Measurements from ENCODE around the gene CLGN. TPM values are rescaled to one million over a fixed set of nuclear protein-coding genes. Genes with fewer than 3 reads are reported as not detected.
"Not testable (repeated sequence)": the region's sequence is repeated elsewhere in the genome, so short reads cannot be mapped to it uniquely, and the experiment has no call there.

Gene CLGN
- under 1 TPM in 1 of 6 donors, not detected in 5; 0.20 TPM for polyA plus RNA-seq (ENCODE audit: low read depth in 6 of 6)

GRCh38 chr4:140427106-140427918 lies at the start of gene CLGN:
Gene CLGN, minus strand, starts transcription at chr4:140427648. Its CDS starts 14,570 bp downstream, at chr4:140413078.
- Mint-ChIP-seq H3K27ac (peak within 1 kb of the TSS in 2 of 6 donors; percentile 58 to 68), H3K27me3 (peaks cover 49 to 61% (median 51%) of the 10 kb centered on the region in 3 donors)

GRCh38 chr4:140472156-140472555 lies 44.7 kb upstream of the CLGN start:
- H3K36me3 Mint-ChIP-seq = no peaks in the 10 kb centered on the region
- H3K27me3 Mint-ChIP-seq = peaks cover 20 to 45% (median 28%) of the 10 kb centered on the region in 3 donors
- no peak overlapping the region for H3K4me3 Mint-ChIP-seq
- ATAC-seq (ENCODE audit: low read depth in 2 of 2) (no peak), DNase-seq (no peak)
- no peak overlapping the region for H3K27ac Mint-ChIP-seq
- no peaks in the 10 kb centered on the region for H3K4me1 Mint-ChIP-seq
- peaks cover 0 to 4% (median 0%) of the 10 kb centered on the region in 7 donors for H3K9me3 Mint-ChIP-seq

More at GRCh38 chr4:140427106-140427918, at the start of gene CLGN:
- peaks cover 5 to 19% (median 13%) of the 10 kb centered on the region in 3 donors for H3K4me1 Mint-ChIP-seq
- DNase-seq (peak; percentile 55), ATAC-seq (ENCODE audit: low read depth in 2 of 2) (peak; percentile 84 to 85)
- H3K9me3 Mint-ChIP-seq = no peaks in the 10 kb centered on the region
- peak within 1 kb of the TSS; percentile 82 to 93 (median 88) for H3K4me3 Mint-ChIP-seq
- peaks cover 0 to 6% of the 10 kb centered on the region in 2 donors for H3K36me3 Mint-ChIP-seq

GRCh38 chr4:140469791-140470733 lies 42.6 kb upstream of the CLGN start:
- peaks cover 22 to 35% (median 26%) of the 10 kb centered on the region in 3 donors for H3K27me3 Mint-ChIP-seq
- no peak for ATAC-seq (ENCODE audit: low read depth in 2 of 2)

GRCh38 chr4:140466146-140466545 lies 38.7 kb upstream of the CLGN start:
- no peaks in the 10 kb centered on the region for H3K36me3 Mint-ChIP-seq
- H3K4me1 Mint-ChIP-seq = no peaks in the 10 kb centered on the region
- no peak for ATAC-seq (ENCODE audit: low read depth in 2 of 2)
- H3K27me3 Mint-ChIP-seq = peaks cover 22 to 35% (median 26%) of the 10 kb centered on the region in 3 donors
- no peak overlapping the region for H3K27ac Mint-ChIP-seq
- H3K4me3 Mint-ChIP-seq = no peak overlapping the region
- DNase-seq = no peak
- H3K9me3 Mint-ChIP-seq = peaks cover 0 to 2% (median 0%) of the 10 kb centered on the region in 7 donors

More at GRCh38 chr4:140469791-140470733, 42.6 kb upstream of the CLGN start:
- peaks cover 0 to 4% (median 0%) of the 10 kb centered on the region in 7 donors for H3K9me3 Mint-ChIP-seq
- H3K27ac Mint-ChIP-seq = peak overlapping the region in 1 of 6 donors; percentile 68
- H3K36me3 Mint-ChIP-seq = no peaks in the 10 kb centered on the region
- DNase-seq = no peak
- no peak overlapping the region for H3K4me3 Mint-ChIP-seq
- H3K4me1 Mint-ChIP-seq = no peaks in the 10 kb centered on the region

- H3K4me1 Mint-ChIP-seq = no peaks in the 10 kb centered on the region
Observed at GRCh38 chr4:140463614-140464013, 36.2 kb upstream of the CLGN start.

GRCh38 chr4:140463182-140463581 lies 35.7 kb upstream of the CLGN start:
- peaks cover 6 to 23% (median 8%) of the 10 kb centered on the region in 3 donors for H3K27me3 Mint-ChIP-seq
- no peaks in the 10 kb centered on the region for H3K9me3 Mint-ChIP-seq
- DNase-seq = no peak
- no peak overlapping the region for H3K4me3 Mint-ChIP-seq
- H3K27ac Mint-ChIP-seq = no peak overlapping the region
- no peaks in the 10 kb centered on the region for H3K36me3 Mint-ChIP-seq
- no peak for ATAC-seq (ENCODE audit: low read depth in 2 of 2)
- no peaks in the 10 kb centered on the region for H3K4me1 Mint-ChIP-seq

More at GRCh38 chr4:140463614-140464013, 36.2 kb upstream of the CLGN start:
- no peaks in the 10 kb centered on the region for H3K36me3 Mint-ChIP-seq
- H3K4me3 Mint-ChIP-seq = no peak overlapping the region
- ATAC-seq (ENCODE audit: low read depth in 2 of 2) = no peak
- H3K27me3 Mint-ChIP-seq = peaks cover 10 to 23% (median 10%) of the 10 kb centered on the region in 3 donors
- H3K27ac Mint-ChIP-seq = peak overlapping the region in 1 of 6 donors; percentile 22
- DNase-seq = no peak
- H3K9me3 Mint-ChIP-seq = no peaks in the 10 kb centered on the region

GRCh38 chr4:140450352-140450751 lies 22.9 kb upstream of the CLGN start:
- no peaks in the 10 kb centered on the region for H3K4me1 Mint-ChIP-seq

GRCh38 chr4:140448830-140449229 lies 21.4 kb upstream of the CLGN start:
- peaks cover 0 to 9% (median 1%) of the 10 kb centered on the region in 7 donors for H3K9me3 Mint-ChIP-seq
- H3K36me3 Mint-ChIP-seq = no peaks in the 10 kb centered on the region
- no peak overlapping the region for H3K4me3 Mint-ChIP-seq
- H3K27ac Mint-ChIP-seq = no peak overlapping the region
- no peak for DNase-seq
- ATAC-seq (ENCODE audit: low read depth in 2 of 2) = no peak
- H3K4me1 Mint-ChIP-seq = no peaks in the 10 kb centered on the region
- H3K27me3 Mint-ChIP-seq = peaks cover 29 to 40% (median 38%) of the 10 kb centered on the region in 3 donors

More at GRCh38 chr4:140450352-140450751, 22.9 kb upstream of the CLGN start:
- Mint-ChIP-seq H3K36me3 (no peaks in the 10 kb centered on the region), H3K9me3 (peaks cover 0 to 1% (median 0%) of the 10 kb centered on the region in 7 donors), H3K27me3 (peaks cover 27 to 39% (median 31%) of the 10 kb centered on the region in 3 donors), H3K27ac (no peak overlapping the region), H3K4me3 (no peak overlapping the region)
- ATAC-seq (ENCODE audit: low read depth in 2 of 2) (no peak), DNase-seq (no peak)

GRCh38 chr4:140448162-140448561 lies 20.7 kb upstream of the CLGN start:
- Mint-ChIP-seq H3K4me1 (no peaks in the 10 kb centered on the region), H3K27ac (no peak overlapping the region), H3K27me3 (peaks cover 25 to 39% (median 38%) of the 10 kb centered on the region in 3 donors), H3K4me3 (no peak overlapping the region), H3K9me3 (peaks cover 0 to 9% (median 1%) of the 10 kb centered on the region in 7 donors), H3K36me3 (no peaks in the 10 kb centered on the region)
- no peak for DNase-seq
- no peak for ATAC-seq (ENCODE audit: low read depth in 2 of 2)

- DNase-seq; ATAC-seq (ENCODE audit: low read depth in 2 of 2); H3K4me3 Mint-ChIP-seq; H3K9me3 Mint-ChIP-seq; H3K4me1 Mint-ChIP-seq; H3K36me3 Mint-ChIP-seq; H3K27ac Mint-ChIP-seq: not testable (repeated sequence)
- H3K27me3 Mint-ChIP-seq = peaks cover 20 to 37% (median 34%) of the 10 kb centered on the region in 3 donors
Observed at GRCh38 chr4:140444347-140444746, 16.9 kb upstream of the CLGN start.

- no peak for DNase-seq
- no peak overlapping the region for H3K27ac Mint-ChIP-seq
- ATAC-seq (ENCODE audit: low read depth in 2 of 2) = no peak
- no peaks in the 10 kb centered on the region for H3K36me3 Mint-ChIP-seq
- peaks cover 0 to 8% (median 0%) of the 10 kb centered on the region in 7 donors for H3K9me3 Mint-ChIP-seq
- no peaks in the 10 kb centered on the region for H3K4me1 Mint-ChIP-seq
- peaks cover 8 to 14% (median 9%) of the 10 kb centered on the region in 3 donors for H3K27me3 Mint-ChIP-seq
- no peak overlapping the region for H3K4me3 Mint-ChIP-seq
Observed at GRCh38 chr4:140439644-140440142, 12.2 kb upstream of the CLGN start.

- ATAC-seq (ENCODE audit: low read depth in 2 of 2) = no peak
- Mint-ChIP-seq H3K4me3 (peak overlapping the region; percentile 82 to 93 (median 88)), H3K4me1 (peaks cover 5 to 19% (median 13%) of the 10 kb centered on the region in 3 donors), H3K9me3 (no peaks in the 10 kb centered on the region), H3K27ac (no peak overlapping the region), H3K36me3 (peaks cover 0 to 6% of the 10 kb centered on the region in 2 donors), H3K27me3 (peaks cover 49 to 57% (median 55%) of the 10 kb centered on the region in 3 donors)
- DNase-seq = no peak
Observed at GRCh38 chr4:140427919-140428471, 547 bp upstream of the CLGN start.
